ENCODE measurements around the gene CAMK4.

Gene CAMK4

DNA sequence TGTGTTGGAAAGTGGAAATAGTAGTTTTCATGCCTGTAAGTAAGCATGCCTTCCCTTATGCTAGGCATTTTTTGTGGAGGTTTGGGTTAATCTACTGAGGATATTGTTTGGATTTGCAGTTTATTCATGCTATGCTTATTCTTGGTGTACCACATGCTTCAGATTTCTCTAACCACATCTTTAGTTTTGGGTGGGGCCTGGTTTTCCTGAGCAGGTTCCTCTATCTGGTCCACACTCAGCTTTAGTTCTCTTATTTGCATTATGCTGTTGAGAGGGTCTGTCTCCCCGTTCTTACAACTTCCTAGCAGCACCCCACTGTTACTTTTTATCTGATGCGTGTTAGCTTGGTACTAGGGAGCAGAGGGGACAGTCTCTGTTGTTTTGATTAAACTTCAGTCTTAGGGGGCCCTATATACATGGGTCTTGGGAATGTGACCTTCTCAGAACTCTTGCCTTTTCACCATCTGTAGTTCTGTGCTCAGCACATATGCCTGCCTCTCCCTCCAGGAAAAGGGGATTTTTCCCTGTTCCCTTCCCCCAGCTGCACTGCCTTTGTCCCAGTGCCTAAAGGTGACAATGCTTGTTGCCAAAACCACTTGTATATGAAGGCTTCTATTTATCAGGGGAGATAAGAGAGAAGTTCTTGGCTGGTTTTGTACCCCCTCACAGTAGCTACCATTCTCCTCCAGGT is 10.0 kb upstream of the CAMK4 start:
- H3K4me2 ChIP-seq (ENCODE audit: low read length) = no peak overlapping the region
- no peaks in the 10 kb centered on the region for H3K79me2 ChIP-seq
- H3K9me3 ChIP-seq (ENCODE audit: control insufficient read depth, low read length) = no peaks in the 10 kb centered on the region
- H2AFZ ChIP-seq = no peak overlapping the region
- H3K27me3 ChIP-seq (ENCODE audit: control insufficient read depth, insufficient read depth, low read length) = no peaks in the 10 kb centered on the region
- no peak overlapping the region for H3K9ac ChIP-seq
- no peaks in the 10 kb centered on the region for H3K36me3 ChIP-seq (ENCODE audit: control insufficient read depth, insufficient read depth, low read length)
- H3K4me1 ChIP-seq = no peaks in the 10 kb centered on the region
- TF ChIP-seq, protein P1, sequence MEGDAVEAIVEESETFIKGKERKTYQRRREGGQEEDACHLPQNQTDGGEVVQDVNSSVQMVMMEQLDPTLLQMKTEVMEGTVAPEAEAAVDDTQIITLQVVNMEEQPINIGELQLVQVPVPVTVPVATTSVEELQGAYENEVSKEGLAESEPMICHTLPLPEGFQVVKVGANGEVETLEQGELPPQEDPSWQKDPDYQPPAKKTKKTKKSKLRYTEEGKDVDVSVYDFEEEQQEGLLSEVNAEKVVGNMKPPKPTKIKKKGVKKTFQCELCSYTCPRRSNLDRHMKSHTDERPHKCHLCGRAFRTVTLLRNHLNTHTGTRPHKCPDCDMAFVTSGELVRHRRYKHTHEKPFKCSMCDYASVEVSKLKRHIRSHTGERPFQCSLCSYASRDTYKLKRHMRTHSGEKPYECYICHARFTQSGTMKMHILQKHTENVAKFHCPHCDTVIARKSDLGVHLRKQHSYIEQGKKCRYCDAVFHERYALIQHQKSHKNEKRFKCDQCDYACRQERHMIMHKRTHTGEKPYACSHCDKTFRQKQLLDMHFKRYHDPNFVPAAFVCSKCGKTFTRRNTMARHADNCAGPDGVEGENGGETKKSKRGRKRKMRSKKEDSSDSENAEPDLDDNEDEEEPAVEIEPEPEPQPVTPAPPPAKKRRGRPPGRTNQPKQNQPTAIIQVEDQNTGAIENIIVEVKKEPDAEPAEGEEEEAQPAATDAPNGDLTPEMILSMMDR (IDR thresholded peaks at IDR 0.05) = no peak
- H3K27ac ChIP-seq = no peak overlapping the region
- H3K4me3 ChIP-seq (ENCODE audit: low read depth, low read length) = no peak overlapping the region

DNA sequence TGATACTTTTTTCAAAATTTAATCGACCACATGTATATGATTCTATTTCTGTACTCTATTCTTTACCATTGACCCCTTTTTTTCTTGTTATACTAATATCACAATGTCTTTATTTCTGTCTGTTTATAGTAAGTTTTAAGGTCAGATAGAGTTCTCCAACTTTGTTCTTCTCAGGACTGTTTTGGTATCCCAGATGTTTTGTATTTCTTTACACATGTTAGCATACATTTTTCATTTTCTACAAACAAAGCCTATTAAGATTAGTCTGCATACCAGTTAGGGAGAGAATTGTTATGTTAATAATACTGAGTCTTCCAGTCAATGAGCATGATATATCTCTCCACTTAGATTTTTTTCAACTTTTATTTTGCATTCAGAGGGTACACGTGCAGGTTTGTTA is 8.2 kb upstream of the CAMK4 start:
- H3K36me3 ChIP-seq (ENCODE audit: control insufficient read depth, insufficient read depth, low read length) = no peaks in the 10 kb centered on the region
- TF ChIP-seq, protein P1 (IDR thresholded peaks at IDR 0.05) = no peak
- H3K4me2 ChIP-seq (ENCODE audit: low read length) = no peak overlapping the region
- no peaks in the 10 kb centered on the region for H3K4me1 ChIP-seq
- no peak overlapping the region for H3K9ac ChIP-seq
- H3K9me3 ChIP-seq (ENCODE audit: control insufficient read depth, low read length) = no peaks in the 10 kb centered on the region
- no peak overlapping the region for H3K27ac ChIP-seq
- H3K4me3 ChIP-seq (ENCODE audit: low read depth, low read length) = no peak overlapping the region
- H3K27me3 ChIP-seq (ENCODE audit: control insufficient read depth, insufficient read depth, low read length) = no peaks in the 10 kb centered on the region
- no peak overlapping the region for H2AFZ ChIP-seq
- H3K79me2 ChIP-seq = no peaks in the 10 kb centered on the region

DNA sequence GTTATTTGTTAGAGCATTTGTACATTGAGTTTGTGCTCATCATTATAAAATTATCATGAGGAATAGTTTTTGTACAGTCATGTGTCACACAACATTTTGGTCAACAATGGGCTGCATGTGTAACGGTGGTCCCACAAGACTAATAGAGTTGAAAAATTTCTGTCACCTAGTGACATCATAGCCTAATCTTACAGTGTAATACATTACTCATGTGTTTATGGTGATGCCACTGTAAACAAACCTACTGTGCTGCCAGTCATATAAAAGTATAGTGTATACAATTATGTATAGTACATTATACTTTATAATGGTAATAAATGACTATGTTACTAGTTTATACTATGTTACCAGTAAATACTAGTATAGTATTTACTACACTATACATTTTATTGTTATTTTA is 3.0 kb upstream of the CAMK4 start:
- Histone ChIP-seq H3K9me3 (ENCODE audit: control insufficient read depth, low read length) (no peaks in the 10 kb centered on the region), H3K4me3 (ENCODE audit: low read depth, low read length) (no peak overlapping the region), H3K9ac (no peak overlapping the region), H3K36me3 (ENCODE audit: control insufficient read depth, insufficient read depth, low read length) (no peaks in the 10 kb centered on the region), H3K79me2 (no peaks in the 10 kb centered on the region), H3K4me2 (ENCODE audit: low read length) (no peak overlapping the region), H3K27ac (no peak overlapping the region), H2AFZ (no peak overlapping the region), H3K4me1 (peaks cover 3% of the 10 kb centered on the region), H3K27me3 (ENCODE audit: control insufficient read depth, insufficient read depth, low read length) (no peaks in the 10 kb centered on the region)
- TF ChIP-seq, protein P1 (IDR thresholded peaks at IDR 0.05) = no peak

GRCh38 chr5:111223101-111223786 is 940 bp upstream of the CAMK4 start:
- Histone ChIP-seq H3K4me1 (peaks cover 3% of the 10 kb centered on the region), H3K36me3 (ENCODE audit: control insufficient read depth, insufficient read depth, low read length) (no peaks in the 10 kb centered on the region), H2AFZ (peak overlapping the region; percentile 89), H3K9me3 (ENCODE audit: control insufficient read depth, low read length) (no peaks in the 10 kb centered on the region), H3K79me2 (no peaks in the 10 kb centered on the region), H3K9ac (no peak overlapping the region), H3K4me2 (ENCODE audit: low read length) (peak overlapping the region; percentile 80), H3K27ac (no peak overlapping the region), H3K27me3 (ENCODE audit: control insufficient read depth, insufficient read depth, low read length) (no peaks in the 10 kb centered on the region), H3K4me3 (ENCODE audit: low read depth, low read length) (no peak overlapping the region)
- TF ChIP-seq, protein P1 (IDR thresholded peaks at IDR 0.05) = no peak
